GM23338 (cell line): ENCODE measurements around the gene AJUBA. TPM values are rescaled to one million over a fixed set of nuclear protein-coding genes. Genes with fewer than 3 reads are reported as not detected.

ENCODE experiments used
- ATAC-seq: fragments of 200-7000 bp; cut with Tn5 transposase; 3 replicates; pipeline ENCODE4 v1.9.1; 2020
- DNase-seq: peaks from one replicate; pipeline ENCODE4 v3.0.0-alpha.2; 2015; ENCODE audit warnings: low spot score
- H2AFZ ChIP-seq: fragments of 200-600 bp; sonication (generic); 2 replicates; pipeline ENCODE4 v1.8.0; 2016; ENCODE audit warnings: antibody characterized with exemption, mild to moderate bottlenecking, moderate library complexity
- H3F3A ChIP-seq: fragments of 200-600 bp; sonication (generic); replicated peaks from 2 replicates; pipeline ENCODE4 v1.8.0; 2017; ENCODE audit warnings: antibody characterized with exemption, mixed run types, low read depth
- H3K27ac ChIP-seq: fragments of 200-600 bp; sonication (generic); 2 replicates; pipeline ENCODE4 v1.6.1; 2016; ENCODE audit warnings: low read depth
- H3K27me3 ChIP-seq: fragments of 200-600 bp; sonication (generic); 2 replicates; pipeline ENCODE4 v1.8.0; 2016; ENCODE audit warnings: mild to moderate bottlenecking, mixed run types, moderate library complexity; ENCODE audit not compliant: insufficient read depth
- H3K36me3 ChIP-seq: fragments of 200-600 bp; sonication (generic); 2 replicates; pipeline ENCODE4 v1.8.0; 2016; ENCODE audit warnings: mild to moderate bottlenecking; ENCODE audit not compliant: insufficient read depth
- H3K4me1 ChIP-seq: fragments of 200-600 bp; sonication (generic); 2 replicates; pipeline ENCODE4 v1.8.0; 2016; ENCODE audit warnings: mild to moderate bottlenecking, moderate library complexity; ENCODE audit not compliant: insufficient read depth
- H3K4me2 ChIP-seq: fragments of 200-600 bp; sonication (generic); 2 replicates; pipeline ENCODE4 v1.7.1; 2017; ENCODE audit warnings: mixed run types
- H3K4me3 ChIP-seq: fragments of 200-600 bp; sonication (generic); 2 replicates; pipeline ENCODE4 v1.6.1; 2016; ENCODE audit warnings: mixed run types
- H3K79me2 ChIP-seq: fragments of 200-600 bp; sonication (generic); replicated peaks from 2 replicates; pipeline ENCODE4 v1.8.0; 2017; ENCODE audit warnings: mild to moderate bottlenecking; ENCODE audit not compliant: insufficient read depth
- H3K9me2 ChIP-seq: fragments of 200-600 bp; sonication (generic); 2 replicates; pipeline ENCODE4 v1.8.0; 2017; ENCODE audit not compliant: insufficient read depth
- H4K20me1 ChIP-seq: fragments of 200-600 bp; sonication (generic); replicated peaks from 2 replicates; pipeline ENCODE4 v1.8.0; 2017; ENCODE audit warnings: mild to moderate bottlenecking; ENCODE audit not compliant: insufficient read depth
- H3K27ac Mint-ChIP-seq: 2 replicates; pipeline ENCODE4 v1.8.0; 2020; ENCODE audit warnings: inconsistent platforms, mild to moderate bottlenecking, moderate library complexity, mixed read lengths
- H3K27me3 Mint-ChIP-seq: 3 replicates; pipeline ENCODE4 v1.8.0; 2022; ENCODE audit warnings: low read depth, mild to moderate bottlenecking, moderate library complexity, mixed read lengths, inconsistent platforms; ENCODE audit not compliant: insufficient read depth, poor library complexity
- H3K36me3 Mint-ChIP-seq: 3 replicates; pipeline ENCODE4 v1.8.0; 2021; ENCODE audit warnings: low read depth, mild to moderate bottlenecking, inconsistent platforms, moderate library complexity, mixed read lengths
- H3K4me1 Mint-ChIP-seq: 3 replicates; pipeline ENCODE4 v1.8.0; 2020; ENCODE audit warnings: mild to moderate bottlenecking, inconsistent platforms, mixed read lengths
- H3K4me3 Mint-ChIP-seq: 3 replicates; pipeline ENCODE4 v1.8.0; 2021; ENCODE audit warnings: moderate library complexity, mild to moderate bottlenecking, inconsistent platforms, mixed read lengths
- H3K9me3 Mint-ChIP-seq: 3 replicates; pipeline ENCODE4 v1.8.0; 2020; ENCODE audit warnings: moderate library complexity, mild to moderate bottlenecking, inconsistent platforms, mixed read lengths
- CREB1 ChIP-seq: fragments of 250-450 bp; sonication (Bioruptor Pico); IDR thresholded peaks from 2 replicates; pipeline ENCODE4 v1.5.0; 2020; ENCODE audit warnings: low read depth, mild to moderate bottlenecking, moderate library complexity
- CTCF ChIP-seq, 2 experiments: fragments of 200-600 bp in 1 of 2; sonication (generic) in 1 of 2; conservative IDR thresholded peaks; 2 replicates each; pipeline versions ENCODE4 v1.5.1 to v1.6.1; 2016 to 2017; ENCODE audit warnings: antibody characterized with exemption in 2 of 2, low read depth in 2 of 2, mild to moderate bottlenecking in 2 of 2, moderate library complexity in 1 of 2
- ETS1 ChIP-seq: IDR thresholded peaks from 2 replicates; pipeline ENCODE4 v1.6.1; 2016; ENCODE audit warnings: antibody characterized with exemption
- EZH2phosphoT487 ChIP-seq: fragments of 200-600 bp; sonication (generic); IDR thresholded peaks from one replicate; pipeline ENCODE4 v1.8.1; 2018; ENCODE audit warnings: antibody characterized with exemption; ENCODE audit not compliant: unreplicated experiment
- JUNB ChIP-seq: IDR thresholded peaks from one replicate; pipeline ENCODE4 v1.6.1; 2016; ENCODE audit warnings: antibody characterized with exemption; ENCODE audit not compliant: unreplicated experiment
- NANOG ChIP-seq: IDR thresholded peaks from 2 replicates; pipeline ENCODE4 v1.6.1; 2016; ENCODE audit warnings: antibody characterized with exemption, borderline replicate concordance
- STAT1 ChIP-seq: IDR thresholded peaks from one replicate; pipeline ENCODE4 v1.6.1; 2016; ENCODE audit warnings: antibody characterized with exemption; ENCODE audit not compliant: unreplicated experiment
- ZNF331 ChIP-seq: fragments of 250-450 bp; sonication (Bioruptor Pico); IDR thresholded peaks from 2 replicates; pipeline ENCODE4 v1.5.0; 2020; ENCODE audit warnings: low read depth, mild to moderate bottlenecking, moderate library complexity
- polyA plus RNA-seq: library from polyadenylated mRNA; unstranded; fragments of >200 nt; fragmentation: Nextera tagmentation; extraction: Ambion mirVana; gene quantifications from 2 replicates; pipeline ENCODE4 v1.2.1, GENCODE V29; 2016
- total RNA-seq: library from RNA; depleted of rRNA; stranded (reverse); fragments of >200 nt; shearing (Covaris generic); gene quantifications from 2 replicates; pipeline ENCODE4 v1.2.3, GENCODE V29; 2014
- TF ChIP-seq, protein P1 (sequence below): fragments of 250-450 bp; sonication (Bioruptor Pico); IDR thresholded peaks from 2 replicates; pipeline ENCODE4 v1.5.0; 2020; ENCODE audit warnings: mild to moderate bottlenecking, moderate library complexity

Gene AJUBA
- total and polyA plus RNA-seq, 2 experiments from 2014 or later: 11.8 to 55.9 TPM

GRCh38 chr14:22973217-22974032 lies 8.9 kb downstream of the AJUBA start:
- H2AFZ ChIP-seq: no peak overlapping the region
- ATAC-seq: peak; percentile 10
- H3K4me3 ChIP-seq: no peak overlapping the region
- no peak overlapping the region for H3K4me2 ChIP-seq
- peak overlapping the region; percentile 82; the same call in 1 of the 2 replicates for H3K27ac ChIP-seq
- H3K79me2 ChIP-seq: peaks cover 13% of the 10 kb centered on the region
- H3K27ac Mint-ChIP-seq: peak overlapping the region; percentile 66
- no peaks in the 10 kb centered on the region for H3K9me3 Mint-ChIP-seq
- peaks cover 26% of the 10 kb centered on the region for H3F3A ChIP-seq
- H3K36me3 Mint-ChIP-seq: peaks cover 80% of the 10 kb centered on the region
- H3K36me3 ChIP-seq: peaks cover 36% of the 10 kb centered on the region
- H3K4me3 Mint-ChIP-seq: no peak overlapping the region; the same call in 2 of the 3 replicates
- no peaks in the 10 kb centered on the region; the same call in 1 of the 2 replicates for H3K27me3 ChIP-seq
- peaks cover 30% of the 10 kb centered on the region for H3K4me1 Mint-ChIP-seq
- no peaks in the 10 kb centered on the region for H3K9me2 ChIP-seq
- H3K27me3 Mint-ChIP-seq: peaks cover 18% of the 10 kb centered on the region
- DNase-seq: peak; percentile 77
- H3K4me1 ChIP-seq: peaks cover 16% of the 10 kb centered on the region
- TF ChIP-seq, protein P1, sequence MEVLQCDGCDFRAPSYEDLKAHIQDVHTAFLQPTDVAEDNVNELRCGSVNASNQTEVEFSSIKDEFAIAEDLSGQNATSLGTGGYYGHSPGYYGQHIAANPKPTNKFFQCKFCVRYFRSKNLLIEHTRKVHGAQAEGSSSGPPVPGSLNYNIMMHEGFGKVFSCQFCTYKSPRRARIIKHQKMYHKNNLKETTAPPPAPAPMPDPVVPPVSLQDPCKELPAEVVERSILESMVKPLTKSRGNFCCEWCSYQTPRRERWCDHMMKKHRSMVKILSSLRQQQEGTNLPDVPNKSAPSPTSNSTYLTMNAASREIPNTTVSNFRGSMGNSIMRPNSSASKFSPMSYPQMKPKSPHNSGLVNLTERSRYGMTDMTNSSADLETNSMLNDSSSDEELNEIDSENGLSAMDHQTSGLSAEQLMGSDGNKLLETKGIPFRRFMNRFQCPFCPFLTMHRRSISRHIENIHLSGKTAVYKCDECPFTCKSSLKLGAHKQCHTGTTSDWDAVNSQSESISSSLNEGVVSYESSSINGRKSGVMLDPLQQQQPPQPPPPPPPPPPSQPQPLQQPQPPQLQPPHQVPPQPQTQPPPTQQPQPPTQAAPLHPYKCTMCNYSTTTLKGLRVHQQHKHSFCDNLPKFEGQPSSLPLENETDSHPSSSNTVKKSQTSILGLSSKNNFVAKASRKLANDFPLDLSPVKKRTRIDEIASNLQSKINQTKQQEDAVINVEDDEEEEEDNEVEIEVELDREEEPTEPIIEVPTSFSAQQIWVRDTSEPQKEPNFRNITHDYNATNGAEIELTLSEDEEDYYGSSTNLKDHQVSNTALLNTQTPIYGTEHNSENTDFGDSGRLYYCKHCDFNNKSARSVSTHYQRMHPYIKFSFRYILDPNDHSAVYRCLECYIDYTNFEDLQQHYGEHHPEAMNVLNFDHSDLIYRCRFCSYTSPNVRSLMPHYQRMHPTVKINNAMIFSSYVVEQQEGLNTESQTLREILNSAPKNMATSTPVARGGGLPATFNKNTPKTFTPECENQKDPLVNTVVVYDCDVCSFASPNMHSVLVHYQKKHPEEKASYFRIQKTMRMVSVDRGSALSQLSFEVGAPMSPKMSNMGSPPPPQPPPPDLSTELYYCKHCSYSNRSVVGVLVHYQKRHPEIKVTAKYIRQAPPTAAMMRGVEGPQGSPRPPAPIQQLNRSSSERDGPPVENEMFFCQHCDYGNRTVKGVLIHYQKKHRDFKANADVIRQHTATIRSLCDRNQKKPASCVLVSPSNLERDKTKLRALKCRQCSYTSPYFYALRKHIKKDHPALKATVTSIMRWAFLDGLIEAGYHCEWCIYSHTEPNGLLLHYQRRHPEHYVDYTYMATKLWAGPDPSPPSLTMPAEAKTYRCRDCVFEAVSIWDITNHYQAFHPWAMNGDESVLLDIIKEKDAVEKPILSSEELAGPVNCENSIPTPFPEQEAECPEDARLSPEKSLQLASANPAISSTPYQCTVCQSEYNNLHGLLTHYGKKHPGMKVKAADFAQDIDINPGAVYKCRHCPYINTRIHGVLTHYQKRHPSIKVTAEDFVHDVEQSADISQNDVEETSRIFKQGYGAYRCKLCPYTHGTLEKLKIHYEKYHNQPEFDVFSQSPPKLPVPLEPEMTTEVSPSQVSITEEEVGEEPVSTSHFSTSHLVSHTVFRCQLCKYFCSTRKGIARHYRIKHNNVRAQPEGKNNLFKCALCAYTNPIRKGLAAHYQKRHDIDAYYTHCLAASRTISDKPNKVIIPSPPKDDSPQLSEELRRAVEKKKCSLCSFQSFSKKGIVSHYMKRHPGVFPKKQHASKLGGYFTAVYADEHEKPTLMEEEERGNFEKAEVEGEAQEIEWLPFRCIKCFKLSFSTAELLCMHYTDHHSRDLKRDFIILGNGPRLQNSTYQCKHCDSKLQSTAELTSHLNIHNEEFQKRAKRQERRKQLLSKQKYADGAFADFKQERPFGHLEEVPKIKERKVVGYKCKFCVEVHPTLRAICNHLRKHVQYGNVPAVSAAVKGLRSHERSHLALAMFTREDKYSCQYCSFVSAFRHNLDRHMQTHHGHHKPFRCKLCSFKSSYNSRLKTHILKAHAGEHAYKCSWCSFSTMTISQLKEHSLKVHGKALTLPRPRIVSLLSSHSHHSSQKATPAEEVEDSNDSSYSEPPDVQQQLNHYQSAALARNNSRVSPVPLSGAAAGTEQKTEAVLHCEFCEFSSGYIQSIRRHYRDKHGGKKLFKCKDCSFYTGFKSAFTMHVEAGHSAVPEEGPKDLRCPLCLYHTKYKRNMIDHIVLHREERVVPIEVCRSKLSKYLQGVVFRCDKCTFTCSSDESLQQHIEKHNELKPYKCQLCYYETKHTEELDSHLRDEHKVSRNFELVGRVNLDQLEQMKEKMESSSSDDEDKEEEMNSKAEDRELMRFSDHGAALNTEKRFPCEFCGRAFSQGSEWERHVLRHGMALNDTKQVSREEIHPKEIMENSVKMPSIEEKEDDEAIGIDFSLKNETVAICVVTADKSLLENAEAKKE (CRISPR knock-in tag): no peak
- TF ChIP-seq CREB1 (CRISPR knock-in tag): no peak
- no peak for TF ChIP-seq JUNB
- TF ChIP-seq STAT1: no peak
- TF ChIP-seq ETS1: no peak
- TF ChIP-seq EZH2phosphoT487: no peak
- peak; percentile 66 to 85 for TF ChIP-seq CTCF (conservative IDR thresholded peaks at IDR 0.05; ENCODE audit: low read depth in 2 of 2)
- TF ChIP-seq NANOG: no peak
- TF ChIP-seq ZNF331 (CRISPR knock-in tag): no peak
- peaks cover 7% of the 10 kb centered on the region; the same call in 1 of the 2 replicates for H4K20me1 ChIP-seq
